Activated CD4-positive, alpha-beta T cell treated with anti-CD3 and anti-CD28 coated beads, Interleukin-2, amount 10 ng/mL, durations not matched to agents 24 days and 14 days (primary cell): ENCODE measurements around the gene IGF1R. TPM values are rescaled to one million over a fixed set of nuclear protein-coding genes. Genes with fewer than 3 reads are reported as not detected.

ENCODE experiments used
- DNase-seq: peaks from one replicate; pipeline ENCODE4 v3.0.0; 2022
- H3K27ac Mint-ChIP-seq: one replicate; pipeline ENCODE4 v1.8.0; 2022; ENCODE audit warnings: mild to moderate bottlenecking, mixed read lengths
- H3K27me3 Mint-ChIP-seq: one replicate; pipeline ENCODE4 v1.8.0; 2022; ENCODE audit warnings: mixed read lengths
- H3K36me3 Mint-ChIP-seq: one replicate; pipeline ENCODE4 v1.8.0; 2022; ENCODE audit warnings: low read depth, mild to moderate bottlenecking, mixed read lengths
- H3K4me1 Mint-ChIP-seq: one replicate; pipeline ENCODE4 v1.8.0; 2021; ENCODE audit warnings: mixed read lengths
- H3K4me3 Mint-ChIP-seq: one replicate; pipeline ENCODE4 v1.8.0; 2022; ENCODE audit warnings: mild to moderate bottlenecking, moderate library complexity, mixed read lengths
- H3K9me3 Mint-ChIP-seq: one replicate; pipeline ENCODE4 v1.8.0; 2021; ENCODE audit warnings: mixed read lengths
- intact Hi-C: fragments of 100-400 bp; cut with micrococcal nuclease; formaldehyde crosslinking; loops from one replicate; pipeline ENCODE4 v1.15.1; 2023
- total RNA-seq: library from RNA; stranded (reverse); gene quantifications from 2 replicates; pipeline ENCODE4 v1.2.3, GENCODE V29; 2022

The IGF1R gene
- total RNA-seq, 1 donor from 2014 or later: 35.3 TPM

DNA sequence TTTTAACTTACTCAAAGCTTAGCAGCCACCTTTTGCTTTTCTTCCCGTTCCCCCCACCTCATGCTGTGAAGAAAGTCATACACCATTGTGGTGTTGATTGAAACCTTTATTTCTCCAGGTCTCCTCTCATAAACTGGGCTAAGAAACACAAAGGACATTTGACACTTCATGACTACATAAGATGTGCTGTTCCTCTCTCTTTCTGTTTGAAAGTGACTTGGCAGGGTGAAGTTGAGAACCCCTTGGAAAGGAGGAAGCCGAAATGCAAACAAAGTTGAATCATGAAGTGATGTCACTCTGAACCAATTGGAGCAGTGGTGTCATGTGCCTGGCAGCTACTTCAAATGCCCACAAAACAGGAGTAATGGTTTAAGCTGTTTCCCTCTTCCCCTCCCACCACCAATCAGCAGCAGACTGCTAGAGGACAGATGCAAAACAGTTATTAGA is 174.7 kb downstream of the IGF1R start:
- H3K27me3 Mint-ChIP-seq: no peaks in the 10 kb centered on the region

DNA sequence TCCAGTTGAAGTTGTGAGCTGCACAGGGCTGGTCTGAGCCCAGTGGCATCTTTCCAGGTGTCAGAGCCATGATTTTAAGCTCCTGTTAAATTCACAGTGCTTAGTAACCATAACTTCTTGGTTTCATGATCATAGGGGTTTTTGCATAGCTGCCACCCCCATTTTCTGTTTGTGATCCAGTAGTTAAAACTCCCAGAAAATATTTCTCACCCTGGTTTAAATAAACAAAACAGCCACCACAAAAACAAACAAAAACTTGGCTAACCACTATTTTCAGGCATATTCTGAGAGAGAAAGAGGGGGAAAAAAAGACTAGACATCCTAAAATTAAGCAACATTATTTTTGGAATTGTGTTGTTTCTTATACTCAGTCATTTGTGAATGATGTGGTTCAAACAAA is 175.3 kb downstream of the IGF1R start:
- Mint-ChIP-seq H3K4me3 (no peak overlapping the region), H3K27ac (no peak overlapping the region), H3K4me1 (peaks cover 2% of the 10 kb centered on the region), H3K9me3 (peaks cover 31% of the 10 kb centered on the region), H3K36me3 (peaks cover 13% of the 10 kb centered on the region), H3K27me3 (no peaks in the 10 kb centered on the region)
- intact Hi-C loops: no loop called here
- DNase-seq: no peak

More for the DNA sequence above, 174.7 kb downstream of the IGF1R start:
- intact Hi-C loops: no loop called here
- H3K4me1 Mint-ChIP-seq: peaks cover 2% of the 10 kb centered on the region
- peaks cover 13% of the 10 kb centered on the region for H3K36me3 Mint-ChIP-seq
- H3K27ac Mint-ChIP-seq: no peak overlapping the region
- H3K9me3 Mint-ChIP-seq: peaks cover 27% of the 10 kb centered on the region
- DNase-seq: no peak
- H3K4me3 Mint-ChIP-seq: no peak overlapping the region

- Mint-ChIP-seq H3K27me3 (no peaks in the 10 kb centered on the region), H3K4me3 (no peak overlapping the region), H3K4me1 (peaks cover 2% of the 10 kb centered on the region), H3K27ac (no peak overlapping the region), H3K36me3 (peaks cover 13% of the 10 kb centered on the region), H3K9me3 (peaks cover 28% of the 10 kb centered on the region)
- intact Hi-C loops: no loop called here
- no peak for DNase-seq
Observed at GRCh38 chr15:98824595-98824994, 176.3 kb downstream of the IGF1R start.

GRCh38 chr15:98826658-98827057 is 178.3 kb downstream of the IGF1R start:
- Mint-ChIP-seq H3K4me1 (peaks cover 2% of the 10 kb centered on the region), H3K9me3 (peaks cover 32% of the 10 kb centered on the region)
- intact Hi-C loops: no loop called here

DNA sequence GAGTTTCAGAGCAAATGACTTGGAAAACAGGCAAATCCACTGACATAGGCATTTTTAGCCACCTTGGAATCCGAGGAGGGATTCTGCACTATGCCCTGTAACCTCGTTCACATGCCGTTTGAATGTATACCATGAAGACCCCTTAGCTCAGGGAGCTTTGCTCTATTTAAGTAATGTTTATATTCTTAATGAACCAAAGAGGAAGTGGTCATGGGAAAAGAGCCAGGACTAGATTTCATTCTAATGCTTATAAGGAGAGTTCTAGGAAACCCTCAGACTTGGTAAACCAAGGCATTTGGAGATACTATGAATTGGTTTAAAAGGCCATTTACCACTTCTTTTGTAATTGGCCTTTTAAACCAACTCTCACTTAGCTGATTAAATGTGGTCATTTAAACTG is 178.9 kb downstream of the IGF1R start:
- Mint-ChIP-seq H3K27me3 (no peaks in the 10 kb centered on the region), H3K36me3 (peaks cover 15% of the 10 kb centered on the region), H3K4me1 (peaks cover 2% of the 10 kb centered on the region)

More at GRCh38 chr15:98826658-98827057, 178.3 kb downstream of the IGF1R start:
- no peaks in the 10 kb centered on the region for H3K27me3 Mint-ChIP-seq
- no peak overlapping the region for H3K4me3 Mint-ChIP-seq
- DNase-seq: no peak
- no peak overlapping the region for H3K27ac Mint-ChIP-seq
- peaks cover 15% of the 10 kb centered on the region for H3K36me3 Mint-ChIP-seq

DNA sequence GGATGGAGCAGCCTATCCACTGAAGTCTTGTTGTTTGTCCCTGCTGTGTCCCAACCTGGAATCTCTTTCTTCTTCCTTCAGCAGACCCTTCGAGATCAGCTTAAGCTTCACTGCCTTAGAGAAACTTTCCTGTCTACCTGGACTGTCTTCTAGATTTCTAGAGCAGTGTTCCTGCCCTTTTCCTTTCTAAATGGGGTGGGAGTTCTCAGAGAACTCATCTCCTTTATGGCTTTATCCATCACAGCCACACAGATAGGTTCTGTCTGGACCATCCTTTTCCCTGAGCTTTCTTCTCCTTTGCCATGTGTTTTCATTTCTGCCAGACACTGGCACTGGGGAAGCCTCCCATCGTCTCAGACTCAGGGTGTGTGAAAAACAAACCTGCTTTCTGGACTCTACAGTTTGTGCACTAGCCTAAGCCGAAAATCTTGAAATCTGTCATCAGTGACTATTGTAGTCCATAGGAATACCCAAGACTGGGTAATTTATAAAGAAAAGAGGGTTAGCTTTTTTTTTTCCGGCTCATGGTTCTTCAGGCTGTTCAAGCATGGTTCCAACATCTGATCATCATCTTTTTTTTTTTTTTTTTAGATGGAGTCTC is 181.8 kb downstream of the IGF1R start:
- Mint-ChIP-seq H3K36me3 (peaks cover 12% of the 10 kb centered on the region), H3K4me3 (no peak overlapping the region), H3K27ac (no peak overlapping the region), H3K4me1 (no peaks in the 10 kb centered on the region), H3K27me3 (no peaks in the 10 kb centered on the region), H3K9me3 (peaks cover 33% of the 10 kb centered on the region)
- intact Hi-C loops: no loop called here
- no peak for DNase-seq

More for the DNA sequence above, 178.9 kb downstream of the IGF1R start:
- no peak overlapping the region for H3K27ac Mint-ChIP-seq
- H3K4me3 Mint-ChIP-seq: no peak overlapping the region
- H3K9me3 Mint-ChIP-seq: peaks cover 31% of the 10 kb centered on the region
- intact Hi-C loops: no loop called here
- no peak for DNase-seq

GRCh38 chr15:98834976-98835375 is 186.6 kb downstream of the IGF1R start:
- intact Hi-C loops: no loop called here
- H3K9me3 Mint-ChIP-seq: peaks cover 33% of the 10 kb centered on the region
- H3K4me1 Mint-ChIP-seq: no peaks in the 10 kb centered on the region
- peaks cover 21% of the 10 kb centered on the region for H3K36me3 Mint-ChIP-seq
- DNase-seq: no peak
- H3K4me3 Mint-ChIP-seq: no peak overlapping the region
- no peaks in the 10 kb centered on the region for H3K27me3 Mint-ChIP-seq
- H3K27ac Mint-ChIP-seq: no peak overlapping the region

- Mint-ChIP-seq H3K27ac (no peak overlapping the region), H3K36me3 (peaks cover 18% of the 10 kb centered on the region), H3K4me1 (no peaks in the 10 kb centered on the region), H3K27me3 (no peaks in the 10 kb centered on the region), H3K4me3 (no peak overlapping the region), H3K9me3 (peaks cover 29% of the 10 kb centered on the region)
- DNase-seq: no peak
- intact Hi-C loops: no loop called here
Observed at GRCh38 chr15:98835876-98836275, 187.5 kb downstream of the IGF1R start.

- no peak for DNase-seq
- intact Hi-C loops: no loop called here
- Mint-ChIP-seq H3K27ac (no peak overlapping the region), H3K36me3 (peaks cover 16% of the 10 kb centered on the region), H3K27me3 (no peaks in the 10 kb centered on the region), H3K9me3 (peaks cover 12% of the 10 kb centered on the region), H3K4me3 (no peak overlapping the region), H3K4me1 (peaks cover 3% of the 10 kb centered on the region)
Observed at GRCh38 chr15:98838387-98839259, 190.3 kb downstream of the IGF1R start.

DNA sequence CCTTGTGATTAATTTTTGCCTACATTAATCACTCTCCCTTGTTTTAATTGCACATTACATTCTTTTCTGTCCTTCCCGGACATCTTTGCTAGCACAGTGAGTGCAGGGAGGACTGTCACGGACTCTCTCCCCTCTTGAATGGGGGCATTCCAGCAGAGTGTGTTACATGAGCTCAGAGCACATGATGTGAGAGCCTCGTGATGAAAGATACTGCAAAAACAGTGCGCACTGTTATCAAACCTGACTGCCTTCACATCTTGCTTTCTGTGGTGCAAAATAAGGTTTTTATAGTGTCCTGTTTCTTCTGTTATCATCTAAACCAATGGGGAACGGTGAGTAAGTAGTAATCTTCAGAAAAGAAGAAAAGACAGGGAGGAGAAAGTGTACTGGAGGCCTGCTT is 191.7 kb downstream of the IGF1R start:
- Mint-ChIP-seq H3K4me1 (peaks cover 6% of the 10 kb centered on the region), H3K27ac (no peak overlapping the region), H3K4me3 (no peak overlapping the region), H3K9me3 (peaks cover 8% of the 10 kb centered on the region), H3K27me3 (no peaks in the 10 kb centered on the region), H3K36me3 (peaks cover 11% of the 10 kb centered on the region)
- no peak for DNase-seq
- intact Hi-C loops: no loop called here

- intact Hi-C loops: no loop called here
- peaks cover 14% of the 10 kb centered on the region for H3K4me1 Mint-ChIP-seq
- H3K27ac Mint-ChIP-seq: no peak overlapping the region
- DNase-seq: no peak
- no peak overlapping the region for H3K4me3 Mint-ChIP-seq
- no peaks in the 10 kb centered on the region for H3K27me3 Mint-ChIP-seq
- H3K36me3 Mint-ChIP-seq: peaks cover 11% of the 10 kb centered on the region
- peaks cover 3% of the 10 kb centered on the region for H3K9me3 Mint-ChIP-seq
Observed at GRCh38 chr15:98841419-98841970, 193.2 kb downstream of the IGF1R start.

DNA sequence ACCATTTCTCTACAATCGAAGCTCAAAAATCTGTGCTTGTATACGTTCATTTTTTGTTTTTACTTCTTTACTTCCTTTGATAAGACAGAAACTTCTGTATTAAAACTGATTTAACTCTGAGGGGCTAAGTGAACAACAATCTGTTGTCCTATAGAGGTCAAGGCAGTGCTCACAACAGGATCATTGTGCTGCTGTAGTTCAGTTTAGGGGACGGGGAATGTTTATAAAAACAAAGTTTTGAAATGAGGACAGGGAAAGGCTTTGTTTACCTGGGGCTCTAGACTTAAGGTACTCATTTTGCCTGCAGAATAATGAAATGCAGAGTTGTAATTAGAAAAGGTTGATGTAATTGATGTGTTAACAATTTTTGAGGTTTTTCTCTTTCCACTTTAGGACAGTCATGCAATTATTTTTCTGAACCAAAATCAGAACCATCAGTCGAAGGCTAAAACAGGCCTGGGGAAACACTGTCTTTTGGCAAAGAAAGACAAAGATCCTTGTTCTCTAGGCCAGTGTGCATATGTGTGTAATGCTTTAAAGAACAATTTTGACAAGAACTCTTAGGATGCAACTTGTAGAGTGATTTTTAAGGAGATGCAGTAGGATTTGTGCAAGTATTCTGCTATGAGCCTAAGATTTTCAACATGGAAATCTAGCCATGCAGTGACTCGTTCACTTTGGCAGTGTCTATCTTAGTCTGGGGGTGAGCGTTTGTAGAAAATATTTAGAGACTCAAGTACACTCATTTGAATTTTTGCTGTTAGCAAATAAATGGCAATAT is 194.0 kb downstream of the IGF1R start:
- peaks cover 14% of the 10 kb centered on the region for H3K4me1 Mint-ChIP-seq
- H3K9me3 Mint-ChIP-seq: peaks cover 3% of the 10 kb centered on the region
- no peak overlapping the region for H3K4me3 Mint-ChIP-seq
- H3K36me3 Mint-ChIP-seq: peaks cover 9% of the 10 kb centered on the region
- intact Hi-C loops: no loop called here
- DNase-seq: no peak
- no peaks in the 10 kb centered on the region for H3K27me3 Mint-ChIP-seq
- no peak overlapping the region for H3K27ac Mint-ChIP-seq

DNA sequence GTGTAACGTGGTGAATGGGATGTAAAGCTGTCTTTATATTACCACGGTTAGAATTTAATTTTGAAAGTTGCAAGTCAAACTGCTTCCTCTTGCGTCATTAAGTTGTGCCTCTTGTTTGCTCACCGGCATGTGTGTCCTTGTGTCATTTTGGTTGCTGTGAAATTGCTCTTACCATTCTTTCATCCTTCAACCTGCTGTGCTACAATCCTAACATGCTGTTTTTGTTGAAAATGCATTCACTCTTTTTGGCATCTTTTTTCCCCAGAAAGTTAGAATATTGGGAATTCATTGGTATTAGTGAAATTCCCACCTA is 194.6 kb downstream of the IGF1R start:
- no peak for DNase-seq
- no peaks in the 10 kb centered on the region for H3K9me3 Mint-ChIP-seq
- H3K36me3 Mint-ChIP-seq: peaks cover 7% of the 10 kb centered on the region
- intact Hi-C loops: no loop called here
- H3K4me3 Mint-ChIP-seq: no peak overlapping the region
- no peaks in the 10 kb centered on the region for H3K27me3 Mint-ChIP-seq
- H3K27ac Mint-ChIP-seq: no peak overlapping the region
- peaks cover 14% of the 10 kb centered on the region for H3K4me1 Mint-ChIP-seq

DNA sequence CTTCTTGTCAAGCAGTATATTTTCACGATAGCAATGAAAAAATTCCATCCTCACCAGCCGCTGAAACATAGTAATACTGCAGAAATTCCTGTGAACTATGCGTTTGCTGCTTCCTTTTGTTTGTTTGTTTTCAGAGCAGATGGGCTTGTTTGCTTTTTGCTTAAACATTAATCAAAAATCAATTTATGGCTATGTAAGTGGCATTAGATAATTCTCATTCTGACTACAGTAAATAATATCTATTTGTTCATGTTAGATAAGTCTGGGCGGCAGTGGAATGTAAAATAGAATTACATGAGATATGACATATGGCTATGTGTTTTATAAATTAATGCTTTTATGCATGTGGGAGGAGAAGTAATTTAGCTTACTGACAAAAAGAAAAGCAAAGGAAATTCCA is 195.5 kb downstream of the IGF1R start:
- H3K4me3 Mint-ChIP-seq: no peak overlapping the region
- no peaks in the 10 kb centered on the region for H3K9me3 Mint-ChIP-seq
- DNase-seq: no peak
- H3K27ac Mint-ChIP-seq: no peak overlapping the region
- peaks cover 14% of the 10 kb centered on the region for H3K4me1 Mint-ChIP-seq
- intact Hi-C loops: no loop called here
- H3K27me3 Mint-ChIP-seq: no peaks in the 10 kb centered on the region
- H3K36me3 Mint-ChIP-seq: peaks cover 4% of the 10 kb centered on the region
